PC-3 (cell line): ENCODE measurements around the gene TMEM98. TPM values are rescaled to one million over a fixed set of nuclear protein-coding genes. Genes with fewer than 3 reads are reported as not detected.
A peak's percentile ranks its signal among the peaks of the same experiment; 100 is the strongest.

ENCODE experiments used
- ATAC-seq: fragments of 200-7000 bp; cut with Tn5 transposase; 2 replicates; pipeline ENCODE4 v1.9.1; 2020; ENCODE audit warnings: mild to moderate bottlenecking, moderate library complexity
- BruUV-seq: library from RNA; stranded (reverse); fragments of 400-500 nt; replicated peaks from 2 replicates; lab custom pipeline; 2021; lab: Mats Ljungman, UMichigan
- CTCF ChIA-PET: fragments of 300-600 bp; sonication (Branson Sonifier 250); formaldehyde crosslinking; loops from one replicate; lab custom pipeline; 2022; ENCODE audit warnings: antibody characterized with exemption; lab: Charles Lee
- POLR2A ChIA-PET: fragments of 300-600 bp; sonication (Branson Sonifier 250); formaldehyde crosslinking; loops from one replicate; lab custom pipeline; 2022; ENCODE audit warnings: antibody characterized with exemption; ENCODE audit not compliant: unreplicated experiment; lab: Charles Lee
- DNase-seq: peaks from one replicate; pipeline ENCODE4 v3.0.0-alpha.2; 2015
- H2AFZ ChIP-seq: fragments of 300-600 bp; sonication (generic); 2 replicates; pipeline ENCODE4 v1.6.0; 2016; ENCODE audit warnings: antibody characterized with exemption, low read length
- H3F3A ChIP-seq: fragments of 300-600 bp; sonication (generic); one replicate; pipeline ENCODE4 v1.6.0; 2017; ENCODE audit warnings: antibody characterized with exemption, low read length, control low read depth, mild to moderate bottlenecking; ENCODE audit not compliant: unreplicated experiment
- H3K27ac ChIP-seq: fragments of 300-600 bp; sonication (generic); 2 replicates; pipeline ENCODE4 v1.5.1; 2016; ENCODE audit warnings: mild to moderate bottlenecking, low read length
- H3K27me3 ChIP-seq: fragments of 300-600 bp; sonication (generic); 2 replicates; pipeline ENCODE4 v1.6.1; 2016; ENCODE audit warnings: low read length, mixed read lengths
- H3K36me3 ChIP-seq: fragments of 300-600 bp; sonication (generic); 2 replicates; pipeline ENCODE4 v1.6.1; 2016; ENCODE audit warnings: low read depth, mixed run types, low read length, mixed read lengths
- H3K4me1 ChIP-seq: fragments of 300-600 bp; sonication (generic); 2 replicates; pipeline ENCODE4 v1.5.1; 2016; ENCODE audit warnings: low read length; ENCODE audit not compliant: insufficient read depth
- H3K4me2 ChIP-seq: fragments of 300-600 bp; sonication (generic); 2 replicates; pipeline ENCODE4 v1.6.0; 2016; ENCODE audit warnings: low read length
- H3K4me3 ChIP-seq: fragments of 300-600 bp; sonication (generic); 2 replicates; pipeline ENCODE4 v1.5.1; 2016; ENCODE audit warnings: mild to moderate bottlenecking, low read length, mixed read lengths
- H3K79me2 ChIP-seq: fragments of 300-600 bp; sonication (generic); 2 replicates; pipeline ENCODE4 v1.6.1; 2017; ENCODE audit warnings: low read length, mixed read lengths
- H3K9ac ChIP-seq: fragments of 300-600 bp; sonication (generic); 2 replicates; pipeline ENCODE4 v1.6.0; 2016; ENCODE audit warnings: mild to moderate bottlenecking, low read length
- H3K9me2 ChIP-seq: fragments of 300-600 bp; sonication (generic); replicated peaks from 2 replicates; pipeline ENCODE4 v1.6.1; 2016; ENCODE audit warnings: mixed run types, low read length, mixed read lengths
- H3K9me3 ChIP-seq: fragments of 300-600 bp; sonication (generic); 2 replicates; pipeline ENCODE4 v1.6.1; 2016; ENCODE audit warnings: low read length, mixed read lengths
- H4K20me1 ChIP-seq: fragments of 300-600 bp; sonication (generic); 2 replicates; pipeline ENCODE4 v1.6.1; 2016; ENCODE audit warnings: low read length, mixed read lengths
- EZH2 ChIP-seq: fragments of 300-600 bp; sonication (generic); IDR thresholded peaks from one replicate; pipeline ENCODE4 v1.6.1; 2017; ENCODE audit warnings: antibody characterized with exemption, mild to moderate bottlenecking, low read length; ENCODE audit not compliant: unreplicated experiment
- EZH2phosphoT487 ChIP-seq: fragments of 300-600 bp; sonication (generic); IDR thresholded peaks from 2 replicates; pipeline ENCODE4 v1.6.1; 2018; ENCODE audit warnings: mild to moderate bottlenecking, antibody characterized with exemption, low read length, borderline replicate concordance
- intact Hi-C: fragments of 100-400 bp; cut with micrococcal nuclease; formaldehyde crosslinking; loops from 2 replicates; pipeline ENCODE4 v1.9.0; 2023
- total RNA-seq: library from RNA; depleted of rRNA; stranded (reverse); fragments of >200 nt; gene quantifications from 2 replicates; pipeline ENCODE4 v1.2.3, GENCODE V29; 2014
- TF ChIP-seq, protein P1 (sequence below): fragments of 300-600 bp; sonication (generic); conservative IDR thresholded peaks from 2 replicates; pipeline ENCODE4 v1.5.1; 2017; ENCODE audit warnings: antibody characterized with exemption, low read depth, mild to moderate bottlenecking, low read length

TMEM98 gene
- total RNA-seq, 1 experiment from 2014 or later, result 59.4 TPM

DNA sequence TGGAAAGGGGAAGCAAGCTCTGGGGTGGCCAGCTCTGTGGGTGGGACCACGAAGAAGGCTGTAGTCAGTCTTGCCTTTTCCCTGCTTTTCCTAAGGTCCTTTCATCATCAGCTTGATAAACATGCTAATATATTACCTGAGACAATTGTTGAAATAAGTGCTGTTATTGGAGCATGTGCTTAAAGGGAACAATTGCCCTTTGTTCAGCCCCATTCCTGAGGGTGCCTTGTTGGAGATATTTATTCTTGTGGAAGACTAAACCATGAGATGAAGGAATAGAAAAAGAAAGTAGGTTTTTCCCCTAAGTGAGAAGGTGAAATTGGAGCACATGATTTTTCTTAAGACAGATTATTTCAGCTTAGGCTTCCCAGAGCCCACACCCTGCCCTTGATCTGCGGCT lies 7.8 kb downstream of the TMEM98 start:
- H3K4me1 ChIP-seq, result peaks cover 20% of the 10 kb centered on the region
- H3F3A ChIP-seq, result no peaks in the 10 kb centered on the region
- H3K79me2 ChIP-seq, result no peaks in the 10 kb centered on the region
- H3K36me3 ChIP-seq, result no peaks in the 10 kb centered on the region
- H3K4me3 ChIP-seq, result no peak overlapping the region
- DNase-seq (no peak), ATAC-seq (no peak)
- H3K9ac ChIP-seq, result no peak overlapping the region
- no peak for TF ChIP-seq EZH2phosphoT487
- TF ChIP-seq, protein P1, sequence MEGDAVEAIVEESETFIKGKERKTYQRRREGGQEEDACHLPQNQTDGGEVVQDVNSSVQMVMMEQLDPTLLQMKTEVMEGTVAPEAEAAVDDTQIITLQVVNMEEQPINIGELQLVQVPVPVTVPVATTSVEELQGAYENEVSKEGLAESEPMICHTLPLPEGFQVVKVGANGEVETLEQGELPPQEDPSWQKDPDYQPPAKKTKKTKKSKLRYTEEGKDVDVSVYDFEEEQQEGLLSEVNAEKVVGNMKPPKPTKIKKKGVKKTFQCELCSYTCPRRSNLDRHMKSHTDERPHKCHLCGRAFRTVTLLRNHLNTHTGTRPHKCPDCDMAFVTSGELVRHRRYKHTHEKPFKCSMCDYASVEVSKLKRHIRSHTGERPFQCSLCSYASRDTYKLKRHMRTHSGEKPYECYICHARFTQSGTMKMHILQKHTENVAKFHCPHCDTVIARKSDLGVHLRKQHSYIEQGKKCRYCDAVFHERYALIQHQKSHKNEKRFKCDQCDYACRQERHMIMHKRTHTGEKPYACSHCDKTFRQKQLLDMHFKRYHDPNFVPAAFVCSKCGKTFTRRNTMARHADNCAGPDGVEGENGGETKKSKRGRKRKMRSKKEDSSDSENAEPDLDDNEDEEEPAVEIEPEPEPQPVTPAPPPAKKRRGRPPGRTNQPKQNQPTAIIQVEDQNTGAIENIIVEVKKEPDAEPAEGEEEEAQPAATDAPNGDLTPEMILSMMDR, result no peak
- no peak for TF ChIP-seq EZH2
- H3K4me2 ChIP-seq, result no peak overlapping the region
- no peaks in the 10 kb centered on the region for H3K9me2 ChIP-seq
- BruUV-seq, result no TSS peak
- no peaks in the 10 kb centered on the region for H4K20me1 ChIP-seq
- H3K27me3 ChIP-seq, result no peaks in the 10 kb centered on the region
- POLR2A ChIA-PET, result no interaction called here
- no peaks in the 10 kb centered on the region for H3K9me3 ChIP-seq
- CTCF ChIA-PET, result no interaction called here
- H2AFZ ChIP-seq, result no peak overlapping the region
- intact Hi-C loops, result no loop called here
- H3K27ac ChIP-seq, result no peak overlapping the region

DNA sequence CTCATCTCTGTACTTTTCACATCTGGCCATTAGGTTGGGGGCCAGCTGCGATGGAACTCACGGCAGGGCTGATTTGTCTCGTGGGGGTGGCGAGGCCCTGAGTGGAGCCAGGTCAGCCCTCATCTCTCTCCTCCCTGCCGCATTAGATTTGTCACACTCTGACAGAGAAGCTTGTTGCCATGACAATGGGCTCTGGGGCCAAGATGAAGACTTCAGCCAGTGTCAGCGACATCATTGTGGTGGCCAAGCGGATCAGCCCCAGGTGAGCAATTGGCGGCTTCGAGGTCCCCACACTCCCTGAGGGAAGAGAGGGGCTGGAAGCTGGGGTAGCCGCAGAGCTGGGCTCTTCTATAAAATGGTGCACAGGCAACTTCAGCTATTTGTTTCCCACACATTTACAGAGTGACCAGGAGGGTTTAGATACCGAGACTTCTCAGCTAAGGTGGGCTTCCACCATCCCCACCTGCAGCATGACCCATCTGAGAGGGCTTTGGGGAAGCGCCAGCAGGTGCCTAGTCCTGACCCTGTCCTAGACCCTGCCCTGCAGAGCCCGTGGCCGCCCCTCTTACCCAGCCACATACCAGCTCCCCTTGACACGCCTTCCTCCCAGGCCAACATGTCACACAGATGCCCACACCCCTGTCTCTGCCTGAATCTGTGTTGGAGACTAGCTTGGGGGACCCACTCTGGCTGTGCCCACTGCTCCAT lies 8.4 kb downstream of the TMEM98 start:
- H3K27me3 ChIP-seq, result no peaks in the 10 kb centered on the region
- no peak overlapping the region for H2AFZ ChIP-seq
- no peaks in the 10 kb centered on the region for H3K9me3 ChIP-seq
- H3K36me3 ChIP-seq, result no peaks in the 10 kb centered on the region
- no peaks in the 10 kb centered on the region for H3F3A ChIP-seq
- no peak overlapping the region for H3K4me3 ChIP-seq
- DNase-seq, result no peak
- CTCF ChIA-PET, result interaction anchor here (0.6 kb wide), 2 partner anchors 131 to 153 kb away, joined by 3 read pairs; no protein-coding TSS in a partner anchor
- no peaks in the 10 kb centered on the region for H3K79me2 ChIP-seq
- H3K4me1 ChIP-seq, result peaks cover 19% of the 10 kb centered on the region
- no peaks in the 10 kb centered on the region for H3K9me2 ChIP-seq
- H3K27ac ChIP-seq, result no peak overlapping the region
- ATAC-seq, result no peak
- intact Hi-C loops, result no loop called here
- H3K4me2 ChIP-seq, result no peak overlapping the region
- no peak for TF ChIP-seq EZH2
- TF ChIP-seq, protein P1, result no peak
- TF ChIP-seq EZH2phosphoT487, result no peak
- POLR2A ChIA-PET, result no interaction called here
- no peak overlapping the region for H3K9ac ChIP-seq
- no peaks in the 10 kb centered on the region for H4K20me1 ChIP-seq
- BruUV-seq, result no TSS peak

DNA sequence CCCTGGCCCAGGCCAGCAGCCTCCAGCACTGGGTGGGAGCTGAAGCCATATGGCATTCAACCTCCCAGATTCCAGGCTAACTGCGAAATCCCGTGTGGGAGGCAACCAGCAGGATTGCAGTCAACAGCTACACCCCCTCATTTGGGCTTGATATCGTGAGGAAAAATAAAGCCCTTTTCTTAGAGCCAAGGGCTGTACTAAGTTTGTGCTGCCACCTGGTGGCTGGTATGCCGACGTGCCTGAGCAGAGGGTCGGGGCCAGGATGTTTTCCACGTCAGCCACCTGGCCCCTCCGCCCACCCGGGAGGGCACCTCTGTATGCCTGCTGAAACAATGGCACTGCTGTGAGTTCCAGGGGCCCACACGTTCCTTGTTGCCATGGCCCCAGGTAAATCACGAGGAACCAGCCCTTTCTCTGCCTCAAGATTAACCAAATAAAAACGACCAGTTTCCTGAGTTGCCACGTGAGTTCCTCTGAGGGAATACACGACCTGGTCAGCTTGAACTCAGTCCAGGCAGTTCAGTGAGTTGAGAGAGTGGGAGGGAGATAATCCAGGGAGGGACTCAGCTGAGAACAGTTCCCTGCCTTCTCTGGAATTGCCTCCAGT lies 9.0 kb downstream of the TMEM98 start:
- Histone ChIP-seq H3K9me3 (no peaks in the 10 kb centered on the region), H3K4me3 (no peak overlapping the region), H3K27ac (no peak overlapping the region), H3F3A (no peaks in the 10 kb centered on the region), H3K9me2 (no peaks in the 10 kb centered on the region), H2AFZ (peak overlapping the region; percentile 57), H3K27me3 (no peaks in the 10 kb centered on the region), H3K9ac (no peak overlapping the region), H3K79me2 (no peaks in the 10 kb centered on the region), H3K4me2 (0 out of 2 replicates have a peak overlapping the region, but pooled peaks have one; percentile 17), H3K36me3 (no peaks in the 10 kb centered on the region), H3K4me1 (peaks cover 15% of the 10 kb centered on the region), H4K20me1 (no peaks in the 10 kb centered on the region)
- BruUV-seq, result no TSS peak
- ATAC-seq, result peak; percentile 68
- ChIA-PET CTCF (interaction anchor here (0.6 kb wide), 2 partner anchors 131 to 154 kb away, joined by 3 read pairs; no protein-coding TSS in a partner anchor), POLR2A (no interaction called here)
- DNase-seq, result peak; percentile 70
- intact Hi-C loops, result no loop called here
- TF ChIP-seq, protein P1, result peak; percentile 81
- no peak for TF ChIP-seq EZH2
